Heart left ventricle (tissue), 16 donors: Measurements from ENCODE around the gene ANKRD24. TPM values are rescaled to one million over a fixed set of nuclear protein-coding genes. Genes with fewer than 3 reads are reported as not detected.
"Not testable (repeated sequence)": the region's sequence is repeated elsewhere in the genome, so short reads cannot be mapped to it uniquely, and the experiment has no call there.

ENCODE experiments used
- ATAC-seq, 4 donors: fragments of 200-7000 bp; cut with Tn5 transposase; one replicate each; pipeline ENCODE4 v1.9.1; 2020 to 2022; ENCODE audit warnings: moderate library complexity in 4 of 4, mild to moderate bottlenecking in 3 of 4, moderate number of reproducible peaks in 1 of 4
- DNase-seq, 5 donors: peaks; one replicate each; pipeline ENCODE4 v3.0.0-alpha.2; 2020
- H3K27ac ChIP-seq, 12 donors: fragments of 200-600 bp; sonication (generic) in 4 of 12; one replicate each; pipeline versions ENCODE4 v1.5.0 to v1.8.0; 2016 to 2022; ENCODE audit warnings: mild to moderate bottlenecking in 2 of 12
- H3K27me3 ChIP-seq, 9 donors: fragments of 200-600 bp; sonication (generic) in 2 of 9; one replicate each; pipeline versions ENCODE4 v1.5.1 to v1.8.0; 2016 to 2022; ENCODE audit warnings: mild to moderate bottlenecking in 3 of 9
- H3K36me3 ChIP-seq, 9 donors: fragments of 200-600 bp; sonication (generic) in 2 of 9; one replicate each; pipeline versions ENCODE4 v1.5.0 to v1.8.0; 2018 to 2022; ENCODE audit warnings: mild to moderate bottlenecking in 2 of 9
- H3K4me1 ChIP-seq, 12 donors: fragments of 200-600 bp; sonication (generic) in 4 of 12; one replicate each; pipeline versions ENCODE4 v1.5.0 to v1.8.0; 2016 to 2022; ENCODE audit warnings: mild to moderate bottlenecking in 3 of 12
- H3K4me3 ChIP-seq, 12 donors: fragments of 200-600 bp; sonication (generic) in 4 of 12; one replicate each; pipeline versions ENCODE4 v1.5.0 to v1.8.0; 2017 to 2022; ENCODE audit warnings: mild to moderate bottlenecking in 9 of 12, moderate library complexity in 4 of 12
- H3K9me3 ChIP-seq, 12 donors: fragments of 200-600 bp; sonication (generic) in 4 of 12; one replicate each; pipeline versions ENCODE4 v1.5.0 to v1.8.0; 2016 to 2022; ENCODE audit warnings: mild to moderate bottlenecking in 1 of 12
- CTCF ChIP-seq, 12 donors: fragments of 200-600 bp; sonication (generic) in 4 of 12; IDR thresholded peaks; one replicate each; pipeline versions ENCODE4 v1.5.0 to v1.8.0; 2018 to 2022; ENCODE audit warnings: antibody characterized with exemption in 12 of 12, mild to moderate bottlenecking in 5 of 12
- POLR2A ChIP-seq, 2 donors: fragments of 450-650 bp; IDR thresholded peaks; one replicate each; pipeline ENCODE4 v1.6.1; 2017; ENCODE audit warnings: antibody characterized with exemption in 2 of 2, mild to moderate bottlenecking in 2 of 2, moderate library complexity in 2 of 2
- WGBS, 4 donors: extraction: QIAGEN DNeasy Blood & Tissue Kit in 2 of 4; methylation state at CpG; one replicate each; pipeline versions ENCODE4 v1.1.5 to v1.1.7; 2013 to 2018; 5-methylcytosine and 5-hydroxymethylcytosine counted together
- intact Hi-C, 10 donors: fragments of 100-400 bp; cut with DNase I; formaldehyde crosslinking; loops; one replicate each; pipeline versions ENCODE4 v1.11.1 to v1.14.2; 2022
- polyA plus RNA-seq, 2 donors: library from polyadenylated mRNA; stranded (reverse); fragments of 200-250 nt; gene quantifications; one replicate each; pipeline ENCODE4 v1.2.3, GENCODE V29; 2013
- total RNA-seq, 9 donors: library from RNA; depleted of rRNA in 2 of 9; stranded (reverse); fragments of >200 nt in 2 of 9; fragmentation: NEBNext Ultra II Directional in 3 of 9; extraction: Animal tissue kit (Norgen Biotek cat#: 25700) in 3 of 9; gene quantifications; one replicate each; pipeline versions ENCODE4 v1.1.0 to v1.2.4, GENCODE V29; 2016 to 2023
- donor health status: ischemic (EF 13 %, LVEDD 7.1; RV severe dilation, severe dysfunction).
- donor health status: healthy with polysubstance abuse.
- donor health status: DM: no; HTN: yes; CAD: no.
- donor health status: DM: no; HTN: no; CAD: no.
- donor health status: ischemic (EF 25% LVEDD 6.9; RV normal size, moderate dysfunction).
- donor health status: ischemic (EF 25% LVEDD 5.7; RV mildly dilated, moderate dysfunction).
- donor health status: healthy.
- donor health status: DM: yes; HTN: yes; CAD: no.
- donor health status: ischemic (EF 35%, LVEDD 5.7; RV mildly dilated, moderate dysfunction).
- donor health status: nonischemic (EF 11% LVEDD 7.7; RV severe dilation, severe dysfunction).
- donor health status: DM: yes; HTN: yes; CAD: no.
- donor health status: PGD.
- donor health status: ischemic (EF 29% LVEDD 5.4; RV normal size, mild dysfunction).
- donor health status: nonischemic (EF 23%, LVEDD 6.1; RV moderate dilation, normal function).

Gene ANKRD24
- total and polyA plus RNA-seq, 11 donors = 0.12 to 1.4 (median 0.38) TPM; not detected in 3

DNA sequence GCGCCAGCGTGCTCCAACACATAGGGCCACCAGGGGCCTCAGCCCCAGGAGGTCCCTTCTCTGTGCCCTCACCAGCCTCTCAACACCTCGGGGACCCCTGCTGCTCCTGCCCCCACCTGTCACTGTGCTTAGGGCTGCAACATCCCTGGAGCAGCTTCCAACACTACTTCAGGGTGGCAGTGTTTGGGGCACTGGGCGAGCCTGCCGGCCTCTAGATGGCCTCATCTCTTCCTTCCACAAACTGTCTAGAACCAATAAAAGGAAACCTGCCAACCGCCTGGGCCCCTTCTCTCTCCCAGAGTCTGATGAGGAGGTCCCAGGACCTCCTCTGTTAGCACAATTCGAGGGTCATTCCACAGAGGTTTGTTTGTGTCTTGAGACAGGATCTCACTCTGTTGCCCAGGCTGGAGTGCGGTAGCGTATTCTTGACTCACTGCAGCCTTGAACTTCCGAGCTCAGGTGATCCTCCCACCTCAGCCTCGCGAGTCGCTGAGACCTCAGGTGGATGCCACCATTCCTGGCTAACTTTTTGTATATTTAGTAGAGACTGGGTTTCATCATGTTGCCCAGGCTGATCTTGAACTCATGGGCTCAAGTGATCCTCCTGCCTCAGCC, 86.4 kb downstream of the ANKRD24 start:
- 88 to 92% (median 89%) methylated on average over 12 to 13 of the region's 13 CpGs for WGBS, 4 donors
- ATAC-seq (no peak), DNase-seq (no peak)
- H3K27ac ChIP-seq = no peak overlapping the region
- H3K4me1 ChIP-seq = peaks cover 0 to 7% (median 0%) of the 10 kb centered on the region in 12 donors
- intact Hi-C loops = loop anchor here (5.0 to 10.0 kb wide), 6 partner anchors 56 to 256 kb away; partner anchors contain the start of genes CHAF1A (in 3 of the 10) and SH3GL1 (in 3 of the 10)
- peaks cover 0 to 6% (median 0%) of the 10 kb centered on the region in 12 donors for H3K9me3 ChIP-seq
- H3K4me3 ChIP-seq = no peak overlapping the region
- no peak for TF ChIP-seq POLR2A (IDR thresholded peaks at IDR 0.05)
- TF ChIP-seq CTCF (IDR thresholded peaks at IDR 0.05) = no peak
- H3K27me3 ChIP-seq = no peaks in the 10 kb centered on the region
- peaks cover 0 to 82% (median 60%) of the 10 kb centered on the region in 9 donors for H3K36me3 ChIP-seq

DNA sequence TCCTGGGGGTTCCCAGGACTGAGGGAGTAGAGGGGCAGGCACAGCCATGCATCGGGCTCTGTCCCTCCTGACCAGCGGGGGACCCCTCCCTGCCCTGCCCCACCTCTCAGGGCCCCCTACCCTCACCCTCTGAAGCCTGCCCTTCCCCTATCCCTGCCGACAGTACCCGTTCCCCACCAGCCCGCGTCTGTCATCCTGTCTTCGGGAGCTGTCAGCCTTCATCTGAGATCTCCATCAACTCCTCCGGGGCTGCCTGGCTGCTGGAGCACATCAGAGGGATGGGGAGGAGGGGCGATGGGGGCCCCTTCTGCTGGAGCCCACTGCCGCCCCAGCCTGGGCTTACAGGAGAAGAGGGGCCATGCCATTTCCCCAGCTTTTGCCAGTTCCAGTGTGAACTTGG, 90.4 kb downstream of the ANKRD24 start:
- TF ChIP-seq POLR2A (IDR thresholded peaks at IDR 0.05) (no peak), CTCF (IDR thresholded peaks at IDR 0.05) (no peak)
- Histone ChIP-seq H3K4me3 (no peak overlapping the region), H3K4me1 (peaks cover 0 to 3% (median 0%) of the 10 kb centered on the region in 12 donors), H3K36me3 (peaks cover 0 to 45% (median 27%) of the 10 kb centered on the region in 9 donors), H3K27ac (no peak overlapping the region), H3K9me3 (peaks cover 0 to 6% (median 0%) of the 10 kb centered on the region in 12 donors), H3K27me3 (peaks cover 0 to 7% (median 0%) of the 10 kb centered on the region in 9 donors)
- intact Hi-C loops = loop anchor here in 2 of 10 donors (10.0 kb wide), 1 partner anchor 252 kb away; no protein-coding TSS in a partner anchor
- ATAC-seq = peak in 1 of 4 donors; percentile 29
- DNase-seq = no peak
- 44 to 58% (median 54%) methylated on average over 8 to 10 of the region's 10 CpGs for WGBS, 4 donors

DNA sequence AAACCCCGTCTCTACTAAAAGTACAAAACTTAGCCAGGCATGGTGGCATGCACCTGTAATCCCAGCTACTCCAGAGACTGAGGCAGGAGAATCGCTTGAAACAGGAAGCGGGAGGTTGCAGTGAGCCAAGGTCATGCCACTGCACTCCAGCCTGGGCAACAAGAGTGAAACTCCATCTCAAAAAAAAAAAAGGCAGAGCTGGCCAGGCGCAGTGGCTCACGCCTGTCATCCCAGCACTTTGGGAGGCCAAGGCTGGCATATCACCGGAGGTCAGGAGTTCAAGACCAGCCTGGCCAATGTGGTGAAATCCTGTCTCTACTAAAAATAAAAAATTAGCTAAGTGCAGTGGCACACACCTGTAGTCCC, 91.8 kb downstream of the ANKRD24 start:
- H3K27ac ChIP-seq, H3K9me3 ChIP-seq, ATAC-seq, DNase-seq, H3K4me3 ChIP-seq: not testable (repeated sequence)
- intact Hi-C loops = loop anchor here in 2 of 10 donors (10.0 kb wide), 1 partner anchor 250 kb away; no protein-coding TSS in a partner anchor
- Histone ChIP-seq H3K27me3 (peaks cover 3 to 21% (median 8%) of the 10 kb centered on the region in 9 donors), H3K36me3 (peaks cover 0 to 31% (median 14%) of the 10 kb centered on the region in 9 donors), H3K4me1 (peaks cover 0 to 13% (median 3%) of the 10 kb centered on the region in 12 donors)
- 77 to 88% (median 86%) methylated on average over 6 of the region's 6 CpGs for WGBS, 4 donors

Other genes starting within 250 kb of the ANKRD24 start
- 1,000 to 10,000 TPM in 3 of 9 donors, 100 to 1,000 TPM in 6; 347 to 2,001 (median 606) TPM for gene NMRK2, start 249.6 kb upstream of the ANKRD24 start, total RNA-seq
- gene NMRK2, start 249.6 kb upstream of the ANKRD24 start, polyA plus RNA-seq = 1,000 to 10,000 TPM in 1 of 2 donors, 100 to 1,000 TPM in 1; 649 to 1,244 TPM
- gene DAPK3, start 211.6 kb upstream of the ANKRD24 start, total RNA-seq = 100 to 1,000 TPM in 4 of 9 donors, 10 to 100 TPM in 5; 70.6 to 200 (median 97.4) TPM
- 100 to 1,000 TPM; 160 to 252 TPM for gene DAPK3, start 211.6 kb upstream of the ANKRD24 start, polyA plus RNA-seq
- 1,000 to 10,000 TPM; 1,373 to 2,686 (median 2,215) TPM for gene EEF2, start 197.2 kb upstream of the ANKRD24 start, total RNA-seq
- 1,000 to 10,000 TPM in 1 of 2 donors, 100 to 1,000 TPM in 1; 846 to 1,944 TPM for gene EEF2, start 197.2 kb upstream of the ANKRD24 start, polyA plus RNA-seq
- 10 to 100 TPM; 12.5 to 19.1 (median 15.3) TPM for gene PIAS4, start 175.0 kb upstream of the ANKRD24 start, total RNA-seq
- gene PIAS4, start 175.0 kb upstream of the ANKRD24 start, polyA plus RNA-seq = 10 to 100 TPM; 12.3 to 15.4 TPM
- gene ZBTB7A, start 115.8 kb upstream of the ANKRD24 start, total RNA-seq = 10 to 100 TPM; 22.8 to 65.0 (median 29.3) TPM
- 10 to 100 TPM; 14.6 to 14.7 TPM for gene ZBTB7A, start 115.8 kb upstream of the ANKRD24 start, polyA plus RNA-seq
- gene MAP2K2, start 58.6 kb upstream of the ANKRD24 start, total RNA-seq = 100 to 1,000 TPM in 7 of 9 donors, 10 to 100 TPM in 2; 95.3 to 154 (median 108) TPM
- gene MAP2K2, start 58.6 kb upstream of the ANKRD24 start, polyA plus RNA-seq = 100 to 1,000 TPM; 131 to 204 TPM
- not detected for gene CREB3L3, start 29.1 kb upstream of the ANKRD24 start, total RNA-seq
- not detected for gene CREB3L3, start 29.1 kb upstream of the ANKRD24 start, polyA plus RNA-seq
- gene SIRT6, start 126 bp upstream of the ANKRD24 start, total RNA-seq = 10 to 100 TPM; 10.2 to 16.7 (median 12.7) TPM
- 10 to 100 TPM; 15.6 to 29.0 TPM for gene SIRT6, start 126 bp upstream of the ANKRD24 start, polyA plus RNA-seq
- 1 to 10 TPM in 4 of 9 donors, under 1 TPM in 5; 0.27 to 5.6 (median 0.54) TPM for gene EBI3, start 46.8 kb downstream of the ANKRD24 start, total RNA-seq
- gene EBI3, start 46.8 kb downstream of the ANKRD24 start, polyA plus RNA-seq = 1 to 10 TPM in 1 of 2 donors, under 1 TPM in 1; 0.88 to 1.4 TPM
- 10 to 100 TPM in 6 of 9 donors, 1 to 10 TPM in 3; 7.6 to 19.1 (median 10.4) TPM for gene YJU2, start 64.4 kb downstream of the ANKRD24 start, total RNA-seq
- gene YJU2, start 64.4 kb downstream of the ANKRD24 start, polyA plus RNA-seq = 10 to 100 TPM; 23.1 to 26.7 TPM
- gene SHD, start 96.6 kb downstream of the ANKRD24 start, total RNA-seq = under 1 TPM in 1 of 9 donors, not detected in 8; 0.52 TPM
- gene SHD, start 96.6 kb downstream of the ANKRD24 start, polyA plus RNA-seq = not detected
- gene TMIGD2, start 119.7 kb downstream of the ANKRD24 start, total RNA-seq = under 1 TPM in 3 of 9 donors, not detected in 6; 0.20 to 0.67 (median 0.30) TPM
- gene TMIGD2, start 119.7 kb downstream of the ANKRD24 start, polyA plus RNA-seq = under 1 TPM in 1 of 2 donors, not detected in 1; 0.06 TPM
- gene FSD1, start 121.9 kb downstream of the ANKRD24 start, total RNA-seq = 1 to 10 TPM in 1 of 9 donors, not detected in 8; 1.2 TPM
- under 1 TPM in 1 of 2 donors, not detected in 1; 0.04 TPM for gene FSD1, start 121.9 kb downstream of the ANKRD24 start, polyA plus RNA-seq
- gene STAP2, start 156.1 kb downstream of the ANKRD24 start, total RNA-seq = 10 to 100 TPM in 1 of 9 donors, 1 to 10 TPM in 6, under 1 TPM in 2; 0.67 to 14.2 (median 2.1) TPM
- gene STAP2, start 156.1 kb downstream of the ANKRD24 start, polyA plus RNA-seq = 1 to 10 TPM; 1.1 to 1.9 TPM
- 10 to 100 TPM in 7 of 9 donors, 1 to 10 TPM in 2; 8.2 to 23.7 (median 19.0) TPM for gene MPND, start 160.9 kb downstream of the ANKRD24 start, total RNA-seq
- gene MPND, start 160.9 kb downstream of the ANKRD24 start, polyA plus RNA-seq = 10 to 100 TPM; 14.4 to 21.9 TPM
- 10 to 100 TPM; 14.4 to 43.6 (median 22.2) TPM for gene SH3GL1, start 217.9 kb downstream of the ANKRD24 start, total RNA-seq
- gene SH3GL1, start 217.9 kb downstream of the ANKRD24 start, polyA plus RNA-seq = 10 to 100 TPM; 17.3 to 43.3 TPM
- 10 to 100 TPM in 1 of 9 donors, 1 to 10 TPM in 8; 3.0 to 10.7 (median 5.5) TPM for gene CHAF1A, start 220.0 kb downstream of the ANKRD24 start, total RNA-seq
- 1 to 10 TPM; 2.9 to 5.6 TPM for gene CHAF1A, start 220.0 kb downstream of the ANKRD24 start, polyA plus RNA-seq